ENCODE data around the gene GPR183.

The GPR183 gene

DNA sequence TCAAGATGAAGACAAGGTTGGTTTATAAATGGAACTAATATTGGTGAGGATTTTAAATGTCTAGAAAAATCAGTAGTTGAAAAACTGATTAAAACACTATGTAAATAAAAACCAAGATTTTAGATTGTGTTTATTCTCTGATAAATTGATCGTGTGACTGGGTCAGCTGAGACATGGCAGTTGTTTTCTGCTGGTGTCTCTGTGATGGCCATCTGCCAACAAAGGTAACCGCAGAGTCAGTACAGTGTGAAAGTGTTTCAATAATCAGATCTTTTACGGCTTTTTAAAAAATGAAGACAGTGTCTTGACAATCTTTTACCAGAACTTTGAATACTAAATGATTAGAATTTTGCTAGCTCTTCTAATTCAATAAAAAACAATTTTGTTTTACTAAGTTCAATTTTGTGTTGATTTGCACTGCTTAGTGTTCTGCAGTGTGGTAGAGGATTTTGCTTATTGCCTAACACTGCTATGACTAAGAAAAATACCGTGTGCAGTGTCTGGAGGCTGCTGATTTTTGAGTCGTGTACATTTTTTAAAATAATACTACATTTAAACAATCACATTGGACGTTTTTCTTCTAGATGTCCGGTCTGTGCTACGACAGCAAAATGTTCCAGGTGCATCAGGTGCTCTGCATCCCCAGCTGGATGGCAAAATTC, 32.7 kb upstream of the GPR183 start:
- DNase-seq (ENCODE audit: low read depth in 2 of 2), result no peak

DNA sequence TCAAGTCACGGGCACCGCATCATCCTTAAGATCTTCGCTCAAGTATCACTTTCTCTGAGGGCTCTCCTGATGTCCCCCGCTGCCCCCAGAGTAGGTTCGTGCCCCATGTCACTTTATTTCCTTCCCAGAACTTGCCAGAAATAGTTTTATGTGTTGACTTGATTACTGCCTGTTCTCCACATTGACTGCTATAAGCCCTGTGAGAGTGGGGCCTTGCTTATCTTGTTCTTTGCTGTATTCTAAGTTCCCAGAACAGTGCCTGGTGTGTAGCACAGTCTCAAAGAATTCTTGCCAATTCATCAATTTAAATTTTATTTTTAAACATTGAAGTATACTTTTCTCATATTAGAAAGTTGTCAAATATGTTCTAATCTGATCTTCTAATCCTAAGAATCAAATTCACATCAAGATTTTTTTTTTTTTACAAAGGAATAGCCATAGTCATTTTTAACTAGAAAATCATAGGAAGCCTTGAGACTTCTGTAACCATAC, 32.1 kb upstream of the GPR183 start:
- no peak for DNase-seq (ENCODE audit: low read depth in 2 of 2)

- no peak for DNase-seq (ENCODE audit: low read depth in 2 of 2)
These were observed 28.4 kb upstream of the GPR183 start for GRCh38 chr13:99335603-99336002.

DNA sequence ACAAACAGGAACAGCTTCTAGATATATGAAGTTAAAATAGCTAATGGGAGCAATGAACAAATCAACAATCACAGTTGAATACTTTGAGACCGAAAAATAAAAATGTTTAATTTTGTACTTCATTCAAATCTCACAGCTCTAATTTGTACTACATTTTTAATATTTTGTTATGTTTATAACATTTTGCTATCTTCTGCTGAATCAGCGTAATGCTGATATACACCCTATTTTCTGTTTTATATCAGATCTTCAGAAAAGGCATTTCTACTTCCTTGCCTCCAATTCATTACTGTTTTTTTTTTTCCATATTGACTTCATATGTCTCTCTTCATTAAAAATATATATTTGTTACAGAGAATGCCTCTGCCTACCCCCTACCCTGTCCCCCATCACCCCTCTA, 27.9 kb upstream of the GPR183 start:
- DNase-seq (ENCODE audit: low read depth in 2 of 2), result no peak

GRCh38 chr13:99334221-99334620, 27.0 kb upstream of the GPR183 start:
- no peak for DNase-seq (ENCODE audit: low read depth in 2 of 2)

DNA sequence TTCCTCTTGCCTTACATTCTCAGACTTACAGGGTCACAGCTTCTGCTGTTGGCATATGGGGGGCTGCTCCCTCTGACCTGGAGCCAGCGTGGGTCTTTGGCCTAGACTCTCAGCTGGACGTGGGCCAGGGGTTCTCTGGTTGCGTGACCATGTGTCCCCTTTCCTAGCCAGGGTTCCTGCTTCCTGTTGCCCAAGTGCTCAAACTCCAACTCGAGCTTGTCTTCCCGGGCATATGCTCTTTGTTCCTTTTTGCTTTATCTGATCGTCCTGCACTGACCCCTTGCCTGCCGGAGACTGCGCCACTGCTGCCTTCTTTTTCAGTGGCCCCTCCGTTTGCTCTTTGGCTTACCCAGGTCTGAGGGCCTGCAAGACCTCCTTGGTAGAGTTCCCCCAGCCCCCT, 25.3 kb upstream of the GPR183 start:
- DNase-seq (ENCODE audit: low read depth in 2 of 2), result no peak

- no peak for DNase-seq (ENCODE audit: low read depth in 2 of 2)
These were observed 24.7 kb upstream of the GPR183 start for GRCh38 chr13:99331881-99332293.

DNA sequence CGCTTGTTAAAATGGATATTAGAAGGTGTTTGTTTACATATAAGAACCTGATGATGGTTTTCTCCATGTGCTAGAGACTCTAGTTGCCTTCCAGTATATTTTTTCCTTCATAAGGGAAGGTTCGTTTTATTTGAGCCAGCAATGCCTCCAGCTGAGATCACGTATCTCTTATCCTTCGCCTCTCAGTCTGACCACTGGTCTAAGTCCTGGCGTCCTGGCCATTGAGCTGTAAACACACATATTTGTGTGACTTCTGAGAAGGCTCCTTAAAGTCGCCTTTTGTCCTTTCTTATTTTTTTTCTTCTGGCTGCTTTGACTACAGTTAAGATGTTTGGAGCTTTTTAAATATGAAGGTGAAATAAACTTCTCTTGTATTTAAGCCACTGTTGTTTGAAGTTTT, 23.7 kb upstream of the GPR183 start:
- DNase-seq (ENCODE audit: low read depth in 2 of 2), result no peak

- DNase-seq (ENCODE audit: low read depth in 2 of 2), result no peak
These were observed 22.3 kb upstream of the GPR183 start for GRCh38 chr13:99329477-99329876.

DNA sequence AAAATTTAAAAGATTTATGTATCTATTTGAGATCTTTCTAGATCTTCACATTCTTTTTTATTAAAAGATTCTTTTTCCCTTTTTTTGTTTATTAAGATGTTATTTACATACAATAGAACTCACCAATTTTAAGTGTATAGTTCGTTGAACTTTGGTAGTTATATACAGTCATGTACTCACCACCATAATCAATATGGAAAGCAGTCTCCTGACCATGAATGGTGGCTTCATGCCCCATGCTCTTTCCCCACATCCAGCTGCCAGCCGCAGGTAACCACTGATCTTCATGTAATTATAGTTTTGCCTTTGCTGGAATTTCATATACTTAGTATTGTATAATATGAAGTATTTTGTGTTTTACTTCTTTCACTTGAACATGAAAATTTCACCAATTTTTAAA, 20.6 kb upstream of the GPR183 start:
- no peak for DNase-seq (ENCODE audit: low read depth in 2 of 2)

GRCh38 chr13:99327126-99327525, 19.9 kb upstream of the GPR183 start:
- DNase-seq (ENCODE audit: low read depth in 2 of 2), result no peak

GRCh38 chr13:99326012-99326411, 18.8 kb upstream of the GPR183 start:
- DNase-seq (ENCODE audit: low read depth in 2 of 2), result no peak

- DNase-seq (ENCODE audit: low read depth in 2 of 2), result no peak
These were observed 16.3 kb upstream of the GPR183 start for GRCh38 chr13:99323488-99323887.

DNA sequence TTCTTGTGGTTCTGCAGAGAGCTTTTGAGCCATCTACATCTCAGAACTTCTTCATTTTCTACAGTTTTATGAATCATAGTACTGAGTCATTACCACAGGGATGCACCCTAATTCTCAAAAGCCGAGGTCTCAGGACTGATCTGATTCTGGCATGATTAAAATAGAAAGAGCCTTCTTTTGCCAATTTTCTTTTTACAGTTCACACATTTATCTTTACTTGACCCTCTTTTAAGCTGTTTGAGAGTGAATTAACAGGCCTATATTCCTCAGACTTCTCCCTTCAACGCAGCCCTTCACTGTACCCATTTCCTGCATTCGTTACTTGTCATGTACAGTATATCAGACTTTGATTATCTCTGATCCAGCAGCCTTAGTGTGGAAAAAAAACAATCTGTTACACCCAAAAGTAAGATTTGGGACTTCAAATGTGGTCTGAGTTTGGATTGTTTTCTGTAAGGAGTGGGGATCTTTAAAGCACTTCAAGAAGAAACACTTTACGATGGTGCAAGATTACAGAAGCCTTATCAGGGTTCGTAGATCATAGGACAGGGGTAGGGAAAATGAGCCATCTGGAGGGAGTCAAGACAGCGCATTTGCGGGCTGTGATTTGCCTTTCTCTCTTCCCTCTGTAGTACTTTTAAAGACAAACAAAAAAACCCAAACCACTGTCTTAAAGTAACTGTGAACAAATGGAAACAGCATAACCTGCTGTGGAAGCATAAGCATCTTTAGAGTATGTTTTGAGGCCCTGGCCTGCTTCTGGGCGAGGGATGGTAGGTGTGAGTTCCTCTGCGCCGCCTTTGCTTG, 15.3 kb upstream of the GPR183 start:
- no peak for DNase-seq (ENCODE audit: low read depth in 2 of 2)

DNA sequence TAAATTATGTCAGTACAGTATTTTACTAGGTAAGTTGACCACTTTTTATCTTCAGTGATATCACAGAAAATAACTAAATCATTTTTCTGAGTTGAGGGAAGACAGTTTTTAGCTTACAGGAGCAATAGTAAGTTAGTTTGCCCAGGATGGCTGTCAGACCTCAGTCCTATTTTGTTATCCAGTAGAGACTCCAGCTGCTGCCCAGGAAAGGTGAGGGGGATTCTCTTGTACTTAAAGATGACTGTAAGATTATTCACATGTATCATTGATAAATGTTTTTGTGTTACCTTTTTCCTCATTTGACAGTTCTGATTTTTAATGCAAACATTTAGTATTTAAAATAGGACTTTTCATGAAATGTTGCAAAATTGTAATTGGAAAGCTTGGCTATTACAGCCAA, 14.5 kb upstream of the GPR183 start:
- no peak for DNase-seq (ENCODE audit: low read depth in 2 of 2)

DNA sequence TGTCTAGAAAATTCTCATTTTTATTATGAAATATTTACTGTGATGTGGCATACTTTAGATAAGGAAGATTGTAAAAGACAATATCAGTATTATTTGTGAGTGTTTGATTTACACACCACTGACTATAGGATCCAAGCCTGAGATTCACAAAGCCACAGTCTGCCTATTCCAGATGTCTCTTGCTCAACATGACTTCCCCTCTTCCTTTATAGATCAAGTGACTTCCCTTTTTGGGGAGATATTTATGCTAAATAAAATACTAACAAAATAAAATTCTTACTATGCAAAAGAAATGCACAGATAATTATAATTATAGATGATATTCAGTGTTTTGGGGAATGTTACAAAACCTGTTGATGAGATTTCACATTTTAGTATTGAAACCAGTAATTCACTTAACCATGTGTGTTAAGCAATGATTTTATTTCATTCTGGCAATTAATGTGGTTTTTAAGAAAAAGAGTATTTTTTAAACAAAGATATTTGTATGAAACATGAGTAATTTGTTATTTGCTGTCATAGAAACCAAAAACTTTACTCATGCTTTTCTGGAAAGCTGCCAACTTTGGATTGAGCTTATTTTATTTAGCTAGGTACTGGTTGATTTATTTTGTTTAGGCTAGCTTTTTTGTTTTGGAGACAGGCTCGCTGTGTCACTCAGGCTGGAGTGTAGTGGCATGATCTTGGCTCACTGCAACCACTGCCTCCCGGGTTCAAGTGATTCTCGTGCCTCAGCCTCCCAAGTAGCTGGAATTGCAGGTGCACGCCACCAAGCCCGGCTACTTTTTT, 13.7 kb upstream of the GPR183 start:
- no peak for DNase-seq (ENCODE audit: low read depth in 2 of 2)

DNA sequence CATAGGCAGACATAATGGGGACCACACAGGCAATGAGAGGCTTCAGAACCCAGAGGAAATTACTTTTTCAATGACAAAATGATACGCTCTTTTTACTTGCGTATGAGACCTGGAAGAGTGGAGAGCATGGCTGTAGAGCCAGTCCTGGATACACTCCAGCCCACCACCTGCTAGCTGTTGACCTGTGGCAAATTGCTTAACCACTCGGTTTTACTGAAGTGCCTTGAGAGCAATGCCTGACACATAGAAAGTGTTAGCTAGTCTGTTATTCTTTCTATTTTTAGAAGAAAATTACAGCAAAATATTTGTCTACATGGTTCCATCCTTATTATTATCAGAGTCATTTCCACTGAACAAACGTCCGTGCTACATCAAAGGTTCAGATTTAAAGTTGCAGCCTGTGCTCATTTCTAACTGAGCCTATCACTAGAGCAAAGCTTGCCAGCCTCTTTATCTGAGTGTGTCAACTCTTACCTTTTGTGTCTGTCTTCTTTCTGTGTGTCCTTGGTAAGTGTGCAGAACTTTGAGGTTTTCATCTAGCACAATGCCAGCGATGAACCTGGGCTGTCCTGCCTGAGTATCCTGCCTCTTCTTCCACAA, 9.6 kb upstream of the GPR183 start:
- no peak for DNase-seq (ENCODE audit: low read depth in 2 of 2)

DNA sequence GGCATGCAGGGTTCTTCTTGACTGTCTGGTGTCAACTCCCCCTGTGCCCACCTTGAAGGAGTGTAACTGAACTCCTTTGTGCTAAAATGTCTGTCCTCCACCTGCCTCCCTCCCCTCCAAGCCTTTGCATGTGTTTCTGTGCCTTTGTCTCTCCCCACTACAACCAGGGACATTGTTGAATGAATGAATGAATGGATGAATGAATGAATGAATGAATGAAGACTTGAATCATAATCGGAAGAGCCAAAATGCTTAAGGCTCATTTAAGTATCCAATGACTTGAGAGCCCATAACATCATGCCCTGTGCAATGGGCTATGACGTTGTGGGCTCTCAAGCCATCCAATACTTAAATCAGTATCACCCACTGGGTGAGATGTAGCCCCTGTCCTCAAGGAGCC, 9.0 kb upstream of the GPR183 start:
- DNase-seq (ENCODE audit: low read depth in 2 of 2), result no peak

DNA sequence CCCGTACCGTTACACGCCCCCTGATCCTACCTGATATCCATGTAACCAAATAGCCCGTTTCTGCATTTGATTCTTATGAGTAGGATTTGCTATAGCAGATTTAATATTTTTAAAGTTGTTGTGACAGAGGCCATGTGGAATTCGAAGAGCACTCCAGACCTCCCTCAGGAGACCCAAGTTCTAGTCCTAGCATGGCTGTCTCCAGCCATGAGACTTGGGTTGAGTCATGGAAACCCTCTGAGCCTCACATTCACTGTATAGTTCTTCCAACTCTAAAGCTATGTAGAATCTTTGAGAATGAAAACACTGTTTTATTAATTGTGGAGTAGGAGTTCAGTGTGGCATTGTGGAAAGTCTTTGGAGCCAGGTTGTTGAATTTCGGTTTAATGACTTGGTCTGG, 8.0 kb upstream of the GPR183 start:
- DNase-seq (ENCODE audit: low read depth in 2 of 2), result no peak

- no peak for DNase-seq (ENCODE audit: low read depth in 2 of 2)
These were observed 7.5 kb upstream of the GPR183 start for GRCh38 chr13:99314640-99315176.

DNA sequence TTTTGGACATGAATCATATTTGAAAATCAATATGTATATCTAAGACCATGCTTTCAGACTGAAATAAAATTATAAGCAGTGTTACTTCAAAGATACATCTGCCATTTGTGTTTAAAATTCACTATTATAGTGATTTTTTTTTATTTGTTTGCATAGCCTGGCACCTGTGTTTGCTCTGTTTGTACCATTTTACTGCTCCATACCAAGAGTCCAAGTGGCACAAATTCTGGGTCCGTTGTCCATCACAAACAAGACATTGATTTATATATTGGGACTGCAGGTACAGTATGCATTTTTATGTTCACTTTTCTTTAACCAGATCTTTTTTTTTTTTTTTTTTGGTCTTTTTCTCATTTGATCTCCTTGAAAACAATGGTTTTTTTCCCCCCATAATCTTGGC, 6.7 kb upstream of the GPR183 start:
- DNase-seq (ENCODE audit: low read depth in 2 of 2), result no peak

DNA sequence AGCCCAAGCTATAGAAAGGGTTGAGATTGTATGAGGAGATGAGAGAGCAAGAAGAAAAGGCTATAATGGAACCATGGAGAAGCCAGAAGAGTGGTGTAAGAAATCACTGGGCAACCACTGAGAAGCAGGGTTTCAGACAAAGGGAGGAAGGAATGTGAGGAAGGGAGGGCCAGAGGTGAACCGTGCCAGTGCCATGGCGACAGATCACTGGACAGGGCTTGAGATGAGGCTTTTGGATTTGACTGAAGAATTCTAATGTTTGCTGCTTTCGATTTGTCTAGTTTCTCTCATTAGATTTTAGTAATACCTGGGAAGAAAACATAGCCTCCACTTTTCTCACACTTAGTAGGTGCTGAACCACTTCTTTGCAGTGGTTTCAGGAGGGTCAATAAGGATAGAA, 6.3 kb upstream of the GPR183 start:
- no peak for DNase-seq (ENCODE audit: low read depth in 2 of 2)

Data from stimulated activated CD8-positive, alpha-beta memory T cell treated with anti-CD3 and anti-CD28 coated beads, Interleukin-7, amount 100 ng/mL, for 1 hour (primary cell).